Fibroblast of mammary gland (primary cell): ENCODE data around the gene SLC8A1.

Source experiments
- DNase-seq: peaks from one replicate; pipeline ENCODE4 v3.0.0-alpha.2; 2010; ENCODE audit warnings: low read depth
- H3K4me3 ChIP-seq: 2 replicates; pipeline ENCODE4 v1.5.1; 2011; ENCODE audit warnings: low read depth, mild to moderate bottlenecking, low read length, moderate library complexity; ENCODE audit not compliant: control insufficient read depth
- CTCF ChIP-seq: conservative IDR thresholded peaks from 2 replicates; pipeline ENCODE4 v1.5.1; 2011; ENCODE audit warnings: low read depth, low read length, inconsistent platforms; ENCODE audit not compliant: control insufficient read depth, insufficient read depth

SLC8A1 gene

DNA sequence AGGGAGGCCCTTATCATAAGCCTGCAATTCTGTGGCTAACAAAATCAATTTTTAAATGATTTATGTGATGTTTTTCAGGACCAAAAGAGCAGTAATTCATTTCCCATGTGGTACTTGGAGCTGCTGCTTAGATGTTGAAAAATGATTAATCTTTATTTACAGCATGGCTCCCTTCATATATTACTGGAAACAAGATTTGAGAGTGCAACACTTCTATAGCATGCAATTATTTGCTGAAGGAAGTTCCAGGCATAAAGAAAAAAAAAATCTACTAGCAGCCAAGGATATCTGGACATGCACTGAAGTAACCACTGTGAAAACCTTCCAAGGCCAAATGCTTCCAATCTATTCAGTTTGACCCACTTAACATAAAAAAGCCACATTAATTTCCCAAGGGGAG lies 186.3 kb downstream of the SLC8A1 start:
- no peak overlapping the region for H3K4me3 ChIP-seq
- no peak for DNase-seq
- TF ChIP-seq CTCF = no peak

DNA sequence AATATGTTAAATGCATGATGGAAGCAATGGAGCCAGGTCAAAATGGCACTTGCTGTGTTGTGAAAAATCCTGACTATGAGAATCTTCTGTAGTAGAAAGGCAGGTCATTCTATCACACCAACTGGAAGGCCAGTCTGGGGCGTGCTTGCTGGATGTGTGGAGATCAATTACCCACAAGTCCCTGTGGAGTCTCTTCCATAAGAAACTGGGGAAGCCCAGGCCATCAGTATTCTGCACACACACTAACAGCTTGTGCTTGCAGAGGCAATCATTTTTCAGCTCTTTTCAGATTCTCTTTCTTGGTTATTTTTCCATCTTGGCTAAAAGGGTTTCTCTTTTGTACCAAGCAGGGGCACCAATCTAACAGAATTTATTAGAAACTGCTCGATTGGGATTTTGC lies 190.8 kb downstream of the SLC8A1 start:
- TF ChIP-seq CTCF = no peak
- no peak for DNase-seq
- H3K4me3 ChIP-seq = no peak overlapping the region

DNA sequence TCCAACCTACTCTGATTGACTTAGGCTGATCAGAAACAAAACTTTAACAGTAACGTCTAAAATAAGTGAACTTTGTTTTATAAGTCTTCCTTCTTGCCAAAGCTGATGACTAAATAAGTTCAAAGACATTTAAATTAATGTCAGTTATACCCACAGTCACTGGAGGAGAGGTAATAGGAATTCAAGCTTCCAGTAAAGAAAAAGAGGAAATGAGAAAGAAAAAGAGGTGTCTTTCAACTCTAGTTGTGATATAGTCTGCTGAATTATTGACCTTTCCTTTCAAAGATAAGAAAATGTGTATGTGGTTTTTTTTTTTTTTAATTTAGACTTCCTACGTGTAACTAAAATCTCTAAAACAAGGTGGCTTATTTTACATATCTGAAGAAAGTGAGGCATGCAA lies 191.5 kb downstream of the SLC8A1 start:
- no peak overlapping the region for H3K4me3 ChIP-seq
- DNase-seq = peak; percentile 35
- TF ChIP-seq CTCF = no peak

- DNase-seq = no peak
- TF ChIP-seq CTCF = no peak
- no peak overlapping the region for H3K4me3 ChIP-seq
Measured at GRCh38 chr2:40259900-40260299, 192.0 kb downstream of the SLC8A1 start.

DNA sequence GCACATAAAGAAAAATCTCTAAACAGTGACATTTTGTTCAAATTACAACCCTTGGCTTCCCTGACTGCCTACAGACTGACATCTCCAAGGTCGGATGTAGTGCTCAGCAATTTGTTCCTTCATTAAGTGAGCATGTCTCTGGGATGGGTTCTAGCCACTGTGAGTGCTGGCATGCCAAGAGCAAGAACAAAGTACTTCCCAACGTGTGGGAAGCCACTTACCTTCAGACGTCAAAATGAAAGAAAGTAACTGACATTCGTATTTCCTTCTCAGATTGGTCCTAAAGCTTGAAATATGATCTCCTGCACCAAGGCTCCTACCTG lies 193.8 kb downstream of the SLC8A1 start:
- TF ChIP-seq CTCF = no peak
- no peak overlapping the region for H3K4me3 ChIP-seq
- DNase-seq = no peak

DNA sequence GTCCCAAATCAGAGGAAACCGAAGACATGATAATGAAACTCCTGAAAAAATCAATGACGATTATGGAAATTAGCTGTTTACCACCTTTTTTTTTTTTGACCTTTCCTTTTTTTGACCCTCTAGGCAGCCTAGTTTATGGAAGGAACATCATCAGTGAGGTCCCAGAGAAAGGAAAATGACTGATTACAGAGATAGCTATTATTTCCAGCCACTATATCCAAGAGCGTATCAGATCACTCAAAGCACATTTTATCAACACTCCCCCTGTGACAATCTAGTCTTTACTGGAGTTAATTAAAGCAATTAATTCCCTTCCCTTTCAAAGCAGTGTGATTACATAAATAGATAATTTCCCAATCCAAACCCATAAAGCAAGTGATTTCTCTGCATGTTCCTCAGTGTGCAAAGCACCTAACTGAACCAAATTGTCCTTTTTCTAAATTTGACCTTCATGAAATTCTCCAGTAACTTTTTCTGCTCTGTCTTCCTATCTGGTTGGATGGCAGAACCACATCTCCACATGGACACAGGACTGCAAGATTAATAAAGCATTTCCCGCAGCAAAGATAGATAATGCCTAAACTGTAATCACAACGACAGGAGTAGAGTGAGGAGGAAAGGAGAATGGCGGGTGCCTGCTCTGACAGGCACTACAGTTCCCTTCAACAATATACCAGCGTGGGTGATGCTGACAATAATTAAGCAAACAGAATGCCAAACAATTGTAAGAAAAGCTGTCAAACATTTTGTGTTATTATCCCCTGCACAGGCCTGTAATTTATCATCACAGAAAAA lies 194.4 kb downstream of the SLC8A1 start:
- TF ChIP-seq CTCF = no peak
- no peak for DNase-seq
- H3K4me3 ChIP-seq = no peak overlapping the region

- no peak for DNase-seq
- H3K4me3 ChIP-seq = no peak overlapping the region
- TF ChIP-seq CTCF = peak; percentile 34
Measured at GRCh38 chr2:40256649-40257048, 195.2 kb downstream of the SLC8A1 start.
